ENCODE data around the gene SENP7. TPM values are rescaled to one million over a fixed set of nuclear protein-coding genes. Genes with fewer than 3 reads are reported as not detected.

The SENP7 gene
- total RNA-seq, 1 experiment from 2014 or later, result 7.9 TPM

DNA sequence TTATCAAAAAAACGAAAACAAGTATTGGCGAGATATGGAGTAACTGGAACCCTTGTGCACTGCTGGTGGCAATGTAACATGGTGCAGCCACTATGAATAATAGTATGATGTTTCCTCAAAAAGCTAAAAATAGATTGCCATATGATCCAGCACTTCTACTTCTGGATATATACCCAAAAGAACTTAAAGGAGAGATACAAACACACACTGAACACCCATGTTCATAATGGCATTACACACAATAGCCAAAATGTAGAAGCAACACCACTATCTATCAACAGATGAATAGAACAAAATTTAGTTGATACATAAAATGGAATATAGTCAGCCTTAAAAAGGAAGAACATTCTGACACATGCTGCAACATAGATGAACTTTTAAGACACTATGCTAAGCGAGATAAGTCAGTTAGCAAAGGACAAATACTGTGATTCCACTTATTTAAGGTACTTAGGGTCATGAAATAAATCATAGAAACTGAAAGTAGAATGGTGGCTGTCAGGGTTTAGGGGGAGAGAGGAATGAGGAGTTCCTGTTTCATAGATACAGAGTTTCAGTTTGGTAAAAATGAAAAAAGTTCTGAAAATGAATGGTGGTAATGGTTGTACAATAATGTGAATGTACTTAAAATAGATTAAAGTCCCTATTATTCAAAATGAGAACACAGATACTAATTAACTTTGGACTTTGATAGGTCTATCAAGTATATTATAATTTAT, 133.2 kb downstream of the SENP7 start (continued):
- TF ChIP-seq ZBTB33 (IDR thresholded peaks at IDR 0.05; ENCODE audit: extremely low read depth, insufficient replicate concordance, low read length), result no peak
- no peak for TF ChIP-seq YY1 (IDR thresholded peaks at IDR 0.05; ENCODE audit: extremely low read depth, insufficient replicate concordance, low read depth, low read length)
- no peak for TF ChIP-seq EZH2 (IDR thresholded peaks at IDR 0.05)
- no peak for TF ChIP-seq SIN3A (IDR thresholded peaks at IDR 0.05; ENCODE audit: low read depth)
- no peak for TF ChIP-seq RAD21 (IDR thresholded peaks at IDR 0.05; ENCODE audit: low read depth)
- TF ChIP-seq TCF7L2 (IDR thresholded peaks at IDR 0.05; ENCODE audit: borderline replicate concordance, extremely low read depth, insufficient read depth, insufficient read length), result no peak
- no peak for TF ChIP-seq POLR2A (IDR thresholded peaks at IDR 0.05; ENCODE audit: borderline replicate concordance, extremely low read depth, insufficient read depth, insufficient read length)

DNA sequence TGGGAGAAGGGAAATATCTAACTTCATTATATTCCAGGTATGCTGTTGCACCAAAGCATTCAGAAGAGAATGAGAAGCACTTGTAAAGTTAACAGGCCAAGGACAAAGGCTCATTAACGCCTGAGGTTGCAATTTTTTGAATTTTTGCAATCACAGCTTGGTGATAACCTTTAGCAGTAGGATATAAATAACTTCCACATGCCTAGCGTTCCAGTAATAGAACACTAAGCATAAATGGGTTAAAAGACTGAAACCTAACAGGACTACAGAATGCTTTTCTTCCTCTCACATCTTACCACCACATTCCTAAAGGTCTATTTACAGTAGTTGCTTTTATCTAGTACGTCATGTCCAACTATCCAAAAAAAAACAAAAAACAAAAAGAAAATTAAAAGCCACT, 135.2 kb downstream of the SENP7 start:
- H3K4me1 ChIP-seq (ENCODE audit: control insufficient read depth in 1 of 2, insufficient read depth in 2 of 2, low read length in 2 of 2), result no peaks in the 10 kb centered on the region
- H3K9me3 ChIP-seq (ENCODE audit: control insufficient read depth in 1 of 2, insufficient read depth in 1 of 2, low read depth in 1 of 2, low read length in 2 of 2), result no peaks in the 10 kb centered on the region; a peak in 1 of 4 replicates
- H3K27ac ChIP-seq (ENCODE audit: low read depth, low read length), result no peak overlapping the region
- ATAC-seq, result no peak
- no peaks in the 10 kb centered on the region for H3K36me3 ChIP-seq (ENCODE audit: control insufficient read depth in 1 of 2, insufficient read depth in 2 of 2, low read length in 2 of 2)
- no peaks in the 10 kb centered on the region for H3K79me2 ChIP-seq (ENCODE audit: insufficient read depth, low read length)
- BruUV-seq (replicated peaks), result no TSS peak
- no peaks in the 10 kb centered on the region for H4K20me1 ChIP-seq (ENCODE audit: insufficient read depth)
- H3K4me3 ChIP-seq (replicated peaks in 1 of 2; ENCODE audit: low read depth in 1 of 2, low read length in 2 of 2), result no peak overlapping the region
- H3K27me3 ChIP-seq (ENCODE audit: insufficient read depth, low read length), result no peaks in the 10 kb centered on the region
- H2AFZ ChIP-seq (ENCODE audit: low read depth, low read length, poor library complexity, severe bottlenecking), result no peak overlapping the region
- DNase-seq (ENCODE audit: low read depth, low spot score), result no peak
- ChIA-PET RAD21 (ENCODE audit: low non-redundant PET in 1 of 2, low total read pairs in 2 of 2, uncharacterized antibody in 2 of 2, unreplicated experiment in 2 of 2) (no interaction called here), CTCF (no interaction called here), POLR2A (no interaction called here)
- no peak overlapping the region for H3K4me2 ChIP-seq (ENCODE audit: low read length)
- no peaks in the 10 kb centered on the region for H3K9me2 ChIP-seq (ENCODE audit: insufficient read depth)
- no peak overlapping the region for H3K9ac ChIP-seq (ENCODE audit: low read length)
- intact Hi-C loops (cut with micrococcal nuclease), result loop anchor here (10.0 kb wide), 2 partner anchors 473 to 773 kb away; partner anchors contain the start of gene ADGRG7
- TF ChIP-seq FOSL1 (IDR thresholded peaks at IDR 0.05; ENCODE audit: low read depth) (no peak), SRF (IDR thresholded peaks at IDR 0.05; ENCODE audit: low read depth) (no peak), EZH2 (IDR thresholded peaks at IDR 0.05) (no peak), POLR2A (IDR thresholded peaks at IDR 0.05; ENCODE audit: borderline replicate concordance, extremely low read depth, insufficient read depth, insufficient read length) (no peak), ZBTB33 (IDR thresholded peaks at IDR 0.05; ENCODE audit: extremely low read depth, insufficient replicate concordance, low read length) (no peak), RAD21 (IDR thresholded peaks at IDR 0.05; ENCODE audit: low read depth) (no peak), ZFX (IDR thresholded peaks at IDR 0.05) (no peak), REST (IDR thresholded peaks at IDR 0.05; ENCODE audit: low read depth) (no peak), SP1 (IDR thresholded peaks at IDR 0.05; ENCODE audit: low read depth) (no peak), JUND (IDR thresholded peaks at IDR 0.05) (no peak)
- TF ChIP-seq, protein P1, sequence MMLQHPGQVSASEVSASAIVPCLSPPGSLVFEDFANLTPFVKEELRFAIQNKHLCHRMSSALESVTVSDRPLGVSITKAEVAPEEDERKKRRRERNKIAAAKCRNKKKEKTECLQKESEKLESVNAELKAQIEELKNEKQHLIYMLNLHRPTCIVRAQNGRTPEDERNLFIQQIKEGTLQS (IDR thresholded peaks at IDR 0.05), result no peak
